B cell (primary cell): Measurements from ENCODE around the gene SRCAP. TPM values are rescaled to one million over a fixed set of nuclear protein-coding genes. Genes with fewer than 3 reads are reported as not detected.
A peak's percentile ranks its signal among the peaks of the same experiment; 100 is the strongest.

Experiments used
- ATAC-seq: fragments of 200-7000 bp; cut with Tn5 transposase; one replicate; pipeline ENCODE4 v1.10.0; 2021; ENCODE audit warnings: low read depth, mild to moderate bottlenecking, moderate number of reproducible peaks, moderate library complexity
- CTCF ChIA-PET: fragments of 350-600 bp; sonication (Branson Sonifier 250); formaldehyde crosslinking; loops from one replicate; lab custom pipeline; 2021; ENCODE audit warnings: antibody characterized with exemption, inconsistent platforms; lab: Charles Lee
- POLR2A ChIA-PET: fragments of 350-600 bp; sonication (Branson Sonifier 250); formaldehyde crosslinking; loops from one replicate; lab custom pipeline; 2021; ENCODE audit warnings: antibody characterized with exemption; lab: Charles Lee
- DNase-seq: peaks from one replicate; pipeline ENCODE4 v3.0.0; 2013
- H2AFZ ChIP-seq: 2 replicates; pipeline ENCODE4 v1.6.1; 2012; ENCODE audit warnings: mild to moderate bottlenecking, low read depth, low read length; ENCODE audit not compliant: insufficient read depth, poor library complexity, severe bottlenecking
- H3K27ac ChIP-seq, 2 donors: 1 replicate in 1 of 2; 2 replicates in 1 of 2; pipeline ENCODE4 v1.5.1; 2012 to 2013; ENCODE audit warnings: low read length in 2 of 2, mild to moderate bottlenecking in 2 of 2, moderate library complexity in 1 of 2
- H3K27me3 ChIP-seq, 4 experiments: fragments of 200-600 bp in 1 of 4; sonication (generic) in 1 of 4; replicated peaks in 1 of 4; 1 replicate in 2 of 4; 2 replicates in 2 of 4; pipeline versions ENCODE4 v1.6.1 to v1.7.0; 2013 to 2016; ENCODE audit warnings: low read length in 3 of 4, mild to moderate bottlenecking in 2 of 4, mixed read lengths in 1 of 4, moderate library complexity in 1 of 4; ENCODE audit not compliant: insufficient read depth in 4 of 4, control insufficient read depth in 3 of 4; ENCODE audit errors: control extremely low read depth in 1 of 4
- H3K36me3 ChIP-seq, 2 experiments: replicated peaks in 1 of 2; 1 replicate in 1 of 2; 2 replicates in 1 of 2; pipeline versions ENCODE4 v1.6.1 to v1.7.1; 2013; ENCODE audit warnings: low read length in 1 of 2; ENCODE audit not compliant: insufficient read depth in 2 of 2, control insufficient read depth in 1 of 2; ENCODE audit errors: control extremely low read depth in 1 of 2, extremely low read depth in 1 of 2
- H3K4me1 ChIP-seq, 2 donors: fragments of 200-600 bp in 1 of 2; sonication (generic) in 1 of 2; 1 replicate in 1 of 2; 2 replicates in 1 of 2; pipeline versions ENCODE4 v1.5.1 to v1.6.1; 2013 to 2017; ENCODE audit warnings: low read length in 2 of 2; ENCODE audit not compliant: control insufficient read depth in 2 of 2, insufficient read depth in 2 of 2
- H3K4me2 ChIP-seq: replicated peaks from 2 replicates; pipeline ENCODE3; 2012; ENCODE audit warnings: mild to moderate bottlenecking, low read depth, low read length; ENCODE audit not compliant: poor library complexity, severe bottlenecking
- H3K4me3 ChIP-seq, 5 experiments: fragments of 200-600 bp in 1 of 5; sonication (generic) in 1 of 5; 1 replicate in 3 of 5; 2 replicates in 2 of 5; pipeline versions ENCODE4 v1.5.1 to v1.7.0; 2011 to 2016; ENCODE audit warnings: low read length in 4 of 5, mild to moderate bottlenecking in 4 of 5, low read depth in 2 of 5, control low read depth in 1 of 5, moderate library complexity in 1 of 5; ENCODE audit not compliant: insufficient read depth in 1 of 5; ENCODE audit errors: control extremely low read depth in 1 of 5, extremely low read depth in 1 of 5
- H3K79me2 ChIP-seq: fragments of 200-600 bp; sonication (generic); one replicate; pipeline ENCODE4 v1.6.0; 2016; ENCODE audit warnings: low read length; ENCODE audit not compliant: control insufficient read depth, insufficient read depth
- H3K9ac ChIP-seq: fragments of 200-600 bp; sonication (generic); 2 replicates; pipeline ENCODE4 v1.6.1; 2017; ENCODE audit warnings: mild to moderate bottlenecking, low read length, moderate library complexity
- H3K9me3 ChIP-seq, 3 donors: one replicate each; pipeline versions ENCODE4 v1.6.1 to v1.7.1; 2013; ENCODE audit warnings: low read length in 2 of 3; ENCODE audit not compliant: control insufficient read depth in 2 of 3, insufficient read depth in 1 of 3; ENCODE audit errors: control extremely low read depth in 1 of 3
- H4K20me1 ChIP-seq: 2 replicates; pipeline ENCODE4 v1.6.0; 2012; ENCODE audit warnings: mild to moderate bottlenecking, low read length; ENCODE audit not compliant: insufficient read depth, control insufficient read depth, poor library complexity, severe bottlenecking
- H3K27ac Mint-ChIP-seq: one replicate; pipeline ENCODE4 v1.8.0; 2021; ENCODE audit warnings: mixed read lengths
- H3K27me3 Mint-ChIP-seq: one replicate; pipeline ENCODE4 v1.8.0; 2021; ENCODE audit warnings: mixed read lengths
- H3K4me1 Mint-ChIP-seq: one replicate; pipeline ENCODE4 v1.8.0; 2021; ENCODE audit warnings: mixed read lengths
- H3K4me3 Mint-ChIP-seq: one replicate; pipeline ENCODE4 v1.8.0; 2021; ENCODE audit warnings: mixed read lengths
- H3K9me3 Mint-ChIP-seq: one replicate; pipeline ENCODE4 v1.8.0; 2022; ENCODE audit warnings: mixed read lengths; ENCODE audit not compliant: insufficient read depth
- CTCF ChIP-seq: fragments of 200-600 bp; IDR thresholded peaks from one replicate; pipeline ENCODE4 v1.8.0; 2022; ENCODE audit warnings: antibody characterized with exemption, mild to moderate bottlenecking
- EZH2 ChIP-seq: IDR thresholded peaks from 2 replicates; pipeline ENCODE4 v1.6.1; 2012; ENCODE audit warnings: borderline replicate concordance, low read depth, mild to moderate bottlenecking, moderate library complexity, low read length; ENCODE audit not compliant: insufficient read depth, poor library complexity, severe bottlenecking
- WGBS: methylation state at CpG from one replicate; pipeline ENCODE4 v1.1.5; 2013; ENCODE audit warnings: missing lambda C conversion rate; ENCODE audit not compliant: insufficient coverage; 5-methylcytosine and 5-hydroxymethylcytosine counted together
- intact Hi-C: fragments of 100-400 bp; cut with micrococcal nuclease; formaldehyde crosslinking; loops from one replicate; pipeline ENCODE4 v1.10.0; 2022
- polyA plus RNA-seq: library from polyadenylated mRNA; depleted of rRNA; stranded (reverse); fragments of >200 nt; gene quantifications from 2 replicates; pipeline ENCODE4 v1.2.3, GENCODE V29; 2012
- total RNA-seq, 2 donors: library from RNA; stranded (reverse); fragments of 120-200 nt in 1 of 2; gene quantifications; 1 replicate in 1 of 2; 2 replicates in 1 of 2; pipeline versions ENCODE4 v1.2.3 to v1.2.4, GENCODE V29; 2013 to 2022

Gene SRCAP
- total and polyA plus RNA-seq, 2 donors (not counting 1 experiment from before 2014, with no cell fraction given): 20.9 to 145 TPM

GRCh38 chr16:30650369-30651123 lies 48.4 kb upstream of the SRCAP start, which contains the start of gene PRR14:
Gene PRR14 (plus strand): TSS chr16:30650960. CDS start chr16:30651646, 686 bp downstream.
- Histone ChIP-seq H4K20me1 (no peaks in the 10 kb centered on the region), H3K36me3 (peaks cover 0 to 33% of the 10 kb centered on the region in 2 experiments), H2AFZ (peak within 1 kb of the TSS; percentile 99), H3K4me1 (peaks cover 9 to 21% of the 10 kb centered on the region in 2 donors), H3K27me3 (no peaks in the 10 kb centered on the region), H3K9ac (peak within 1 kb of the TSS; percentile 99), H3K4me2 (peak within 1 kb of the TSS; percentile 100), H3K79me2 (no peaks in the 10 kb centered on the region), H3K4me3 (peak within 1 kb of the TSS; percentile 62 to 100 (median 93)), H3K9me3 (peaks cover 0 to 8% (median 0%) of the 10 kb centered on the region in 3 donors), H3K27ac (peak within 1 kb of the TSS; percentile 97 to 98)
- intact Hi-C loops: loop anchor here (1.0 kb wide), 4 partner anchors 9 to 78 kb away; no protein-coding TSS in a partner anchor
- peak within 1 kb of the TSS; percentile 96 for H3K27ac Mint-ChIP-seq
- WGBS: 1% methylated on average over 53 of the region's 53 CpGs
- peak; percentile 76 for ATAC-seq
- ChIA-PET CTCF (interaction anchor here (0.9 to 3.6 kb wide), 12 partner anchors 10 to 233 kb away, joined by 3 to 33 read pairs (median 6); partner anchors contain the start of genes FBRS, ZNF688 and ZNF747), POLR2A (interaction anchor here (0.5 to 2.8 kb wide), 18 partner anchors 9 to 781 kb away, joined by 3 to 37 read pairs (median 6); partner anchors contain the start of genes DCTPP1, FBRS, ZNF688 and ZNF747)
- no peaks in the 10 kb centered on the region for H3K27me3 Mint-ChIP-seq
- TF ChIP-seq CTCF (no peak), EZH2 (no peak)
- no peaks in the 10 kb centered on the region for H3K9me3 Mint-ChIP-seq
- DNase-seq: peak; percentile 99
- H3K4me1 Mint-ChIP-seq: peaks cover 19% of the 10 kb centered on the region
- H3K4me3 Mint-ChIP-seq: peak within 1 kb of the TSS; percentile 91
